ENCODE data around the gene RPS18. TPM values are rescaled to one million over a fixed set of nuclear protein-coding genes. Genes with fewer than 3 reads are reported as not detected.

Gene RPS18
- total and polyA plus RNA-seq, 2 of the 13 experiments (the other 11 are each of a cell fraction or from before 2014, with no cell fraction given): 3,896 to 5,806 TPM

GRCh38 chr6:33249732-33250630, 21.9 kb upstream of the RPS18 start (continued):
- TF ChIP-seq, protein P1, sequence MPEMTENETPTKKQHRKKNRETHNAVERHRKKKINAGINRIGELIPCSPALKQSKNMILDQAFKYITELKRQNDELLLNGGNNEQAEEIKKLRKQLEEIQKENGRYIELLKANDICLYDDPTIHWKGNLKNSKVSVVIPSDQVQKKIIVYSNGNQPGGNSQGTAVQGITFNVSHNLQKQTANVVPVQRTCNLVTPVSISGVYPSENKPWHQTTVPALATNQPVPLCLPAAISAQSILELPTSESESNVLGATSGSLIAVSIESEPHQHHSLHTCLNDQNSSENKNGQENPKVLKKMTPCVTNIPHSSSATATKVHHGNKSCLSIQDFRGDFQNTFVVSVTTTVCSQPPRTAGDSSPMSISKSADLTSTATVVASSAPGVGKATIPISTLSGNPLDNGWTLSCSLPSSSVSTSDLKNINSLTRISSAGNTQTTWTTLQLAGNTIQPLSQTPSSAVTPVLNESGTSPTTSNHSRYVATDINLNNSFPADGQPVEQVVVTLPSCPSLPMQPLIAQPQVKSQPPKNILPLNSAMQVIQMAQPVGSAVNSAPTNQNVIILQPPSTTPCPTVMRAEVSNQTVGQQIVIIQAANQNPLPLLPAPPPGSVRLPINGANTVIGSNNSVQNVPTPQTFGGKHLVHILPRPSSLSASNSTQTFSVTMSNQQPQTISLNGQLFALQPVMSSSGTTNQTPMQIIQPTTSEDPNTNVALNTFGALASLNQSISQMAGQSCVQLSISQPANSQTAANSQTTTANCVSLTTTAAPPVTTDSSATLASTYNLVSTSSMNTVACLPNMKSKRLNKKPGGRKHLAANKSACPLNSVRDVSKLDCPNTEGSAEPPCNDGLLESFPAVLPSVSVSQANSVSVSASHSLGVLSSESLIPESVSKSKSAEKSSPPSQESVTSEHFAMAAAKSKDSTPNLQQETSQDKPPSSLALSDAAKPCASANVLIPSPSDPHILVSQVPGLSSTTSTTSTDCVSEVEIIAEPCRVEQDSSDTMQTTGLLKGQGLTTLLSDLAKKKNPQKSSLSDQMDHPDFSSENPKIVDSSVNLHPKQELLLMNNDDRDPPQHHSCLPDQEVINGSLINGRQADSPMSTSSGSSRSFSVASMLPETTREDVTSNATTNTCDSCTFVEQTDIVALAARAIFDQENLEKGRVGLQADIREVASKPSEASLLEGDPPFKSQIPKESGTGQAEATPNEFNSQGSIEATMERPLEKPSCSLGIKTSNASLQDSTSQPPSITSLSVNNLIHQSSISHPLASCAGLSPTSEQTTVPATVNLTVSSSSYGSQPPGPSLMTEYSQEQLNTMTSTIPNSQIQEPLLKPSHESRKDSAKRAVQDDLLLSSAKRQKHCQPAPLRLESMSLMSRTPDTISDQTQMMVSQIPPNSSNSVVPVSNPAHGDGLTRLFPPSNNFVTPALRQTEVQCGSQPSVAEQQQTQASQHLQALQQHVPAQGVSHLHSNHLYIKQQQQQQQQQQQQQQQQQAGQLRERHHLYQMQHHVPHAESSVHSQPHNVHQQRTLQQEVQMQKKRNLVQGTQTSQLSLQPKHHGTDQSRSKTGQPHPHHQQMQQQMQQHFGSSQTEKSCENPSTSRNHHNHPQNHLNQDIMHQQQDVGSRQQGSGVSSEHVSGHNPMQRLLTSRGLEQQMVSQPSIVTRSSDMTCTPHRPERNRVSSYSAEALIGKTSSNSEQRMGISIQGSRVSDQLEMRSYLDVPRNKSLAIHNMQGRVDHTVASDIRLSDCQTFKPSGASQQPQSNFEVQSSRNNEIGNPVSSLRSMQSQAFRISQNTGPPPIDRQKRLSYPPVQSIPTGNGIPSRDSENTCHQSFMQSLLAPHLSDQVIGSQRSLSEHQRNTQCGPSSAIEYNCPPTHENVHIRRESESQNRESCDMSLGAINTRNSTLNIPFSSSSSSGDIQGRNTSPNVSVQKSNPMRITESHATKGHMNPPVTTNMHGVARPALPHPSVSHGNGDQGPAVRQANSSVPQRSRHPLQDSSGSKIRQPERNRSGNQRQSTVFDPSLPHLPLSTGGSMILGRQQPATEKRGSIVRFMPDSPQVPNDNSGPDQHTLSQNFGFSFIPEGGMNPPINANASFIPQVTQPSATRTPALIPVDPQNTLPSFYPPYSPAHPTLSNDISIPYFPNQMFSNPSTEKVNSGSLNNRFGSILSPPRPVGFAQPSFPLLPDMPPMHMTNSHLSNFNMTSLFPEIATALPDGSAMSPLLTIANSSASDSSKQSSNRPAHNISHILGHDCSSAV (CRISPR knock-in tag; IDR thresholded peaks at IDR 0.05; ENCODE audit: borderline replicate concordance): 0 out of 2 replicates have a peak, but pooled peaks have one; percentile 39
- TF ChIP-seq MED8 (CRISPR knock-in tag; IDR thresholded peaks at IDR 0.05; ENCODE audit: insufficient replicate concordance) (no peak), DNMT3B (CRISPR knock-in tag; conservative IDR thresholded peaks at IDR 0.05) (0 out of 2 replicates have a peak, but pooled peaks have one; percentile 43), CEBPG (CRISPR knock-in tag; IDR thresholded peaks at IDR 0.05) (0 out of 2 replicates have a peak, but pooled peaks have one; percentile 2), AKAP8 (CRISPR knock-in tag; IDR thresholded peaks at IDR 0.05) (no peak), ZFP91 (CRISPR knock-in tag; IDR thresholded peaks at IDR 0.05; ENCODE audit: borderline replicate concordance) (no peak), ELF1 (CRISPR knock-in tag; IDR thresholded peaks at IDR 0.05) (0 out of 2 replicates have a peak, but pooled peaks have one; percentile 1), PHF20 (CRISPR knock-in tag; IDR thresholded peaks at IDR 0.05) (peak; percentile 18; the same call in 1 of the 2 replicates), NONO (IDR thresholded peaks at IDR 0.05) (no peak), NONO (CRISPR knock-in tag; conservative IDR thresholded peaks at IDR 0.05) (peak; percentile 83), HBP1 (CRISPR knock-in tag; IDR thresholded peaks at IDR 0.05; ENCODE audit: low read depth) (peak; percentile 20; the same call in 1 of the 2 replicates), ZNF337 (CRISPR knock-in tag; IDR thresholded peaks at IDR 0.05; ENCODE audit: borderline replicate concordance, low read depth) (0 out of 2 replicates have a peak, but pooled peaks have one; percentile 27)
- TF ChIP-seq, protein P2, sequence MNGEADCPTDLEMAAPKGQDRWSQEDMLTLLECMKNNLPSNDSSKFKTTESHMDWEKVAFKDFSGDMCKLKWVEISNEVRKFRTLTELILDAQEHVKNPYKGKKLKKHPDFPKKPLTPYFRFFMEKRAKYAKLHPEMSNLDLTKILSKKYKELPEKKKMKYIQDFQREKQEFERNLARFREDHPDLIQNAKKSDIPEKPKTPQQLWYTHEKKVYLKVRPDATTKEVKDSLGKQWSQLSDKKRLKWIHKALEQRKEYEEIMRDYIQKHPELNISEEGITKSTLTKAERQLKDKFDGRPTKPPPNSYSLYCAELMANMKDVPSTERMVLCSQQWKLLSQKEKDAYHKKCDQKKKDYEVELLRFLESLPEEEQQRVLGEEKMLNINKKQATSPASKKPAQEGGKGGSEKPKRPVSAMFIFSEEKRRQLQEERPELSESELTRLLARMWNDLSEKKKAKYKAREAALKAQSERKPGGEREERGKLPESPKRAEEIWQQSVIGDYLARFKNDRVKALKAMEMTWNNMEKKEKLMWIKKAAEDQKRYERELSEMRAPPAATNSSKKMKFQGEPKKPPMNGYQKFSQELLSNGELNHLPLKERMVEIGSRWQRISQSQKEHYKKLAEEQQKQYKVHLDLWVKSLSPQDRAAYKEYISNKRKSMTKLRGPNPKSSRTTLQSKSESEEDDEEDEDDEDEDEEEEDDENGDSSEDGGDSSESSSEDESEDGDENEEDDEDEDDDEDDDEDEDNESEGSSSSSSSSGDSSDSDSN (CRISPR knock-in tag; IDR thresholded peaks at IDR 0.05): peak; percentile 11; the same call in 1 of the 2 replicates

Data from HepG2 (cell line).